KG1 (cell line): ENCODE measurements around the gene CRYM.

Source experiments
- DNase-seq: peaks from one replicate; lab custom pipeline; 2025; lab: John Stamatoyannopoulos, UW

The CRYM gene

DNA sequence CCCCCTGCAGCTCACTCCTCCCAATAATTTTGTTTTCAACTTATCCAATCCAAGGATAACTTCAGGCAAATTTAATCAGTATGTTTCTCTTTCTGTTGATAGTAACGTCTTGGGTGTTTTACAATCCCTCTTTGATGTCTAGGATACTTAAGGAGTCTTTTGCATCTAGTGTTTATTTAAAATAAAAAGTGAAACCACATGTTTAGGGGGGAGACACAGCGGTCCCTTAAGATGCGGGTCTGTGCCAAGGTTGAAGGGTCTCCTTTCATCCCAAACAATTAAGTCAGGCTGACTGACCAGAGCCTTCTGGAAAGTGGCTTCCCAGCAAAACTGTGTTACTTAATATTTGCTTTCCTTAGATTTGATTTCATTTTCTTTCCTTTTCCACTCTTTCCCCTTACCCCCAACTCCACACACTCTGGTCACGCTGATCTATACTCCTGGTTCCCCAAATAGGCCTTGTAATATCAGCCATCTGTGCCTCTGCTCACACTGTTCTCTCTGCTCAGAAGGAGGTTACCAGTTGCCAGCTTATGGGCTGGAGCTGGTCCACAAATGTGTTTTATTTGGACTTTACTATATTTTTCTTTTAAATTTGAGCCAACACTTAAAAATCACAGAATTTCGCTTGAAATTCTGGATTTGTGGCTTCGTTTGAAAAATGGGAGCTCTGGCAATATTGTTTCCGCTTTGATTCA is 33.4 kb downstream of the CRYM start:
- no peak for DNase-seq

GRCh38 chr16:21242756-21243155 is 35.3 kb downstream of the CRYM start:
- no peak for DNase-seq

DNA sequence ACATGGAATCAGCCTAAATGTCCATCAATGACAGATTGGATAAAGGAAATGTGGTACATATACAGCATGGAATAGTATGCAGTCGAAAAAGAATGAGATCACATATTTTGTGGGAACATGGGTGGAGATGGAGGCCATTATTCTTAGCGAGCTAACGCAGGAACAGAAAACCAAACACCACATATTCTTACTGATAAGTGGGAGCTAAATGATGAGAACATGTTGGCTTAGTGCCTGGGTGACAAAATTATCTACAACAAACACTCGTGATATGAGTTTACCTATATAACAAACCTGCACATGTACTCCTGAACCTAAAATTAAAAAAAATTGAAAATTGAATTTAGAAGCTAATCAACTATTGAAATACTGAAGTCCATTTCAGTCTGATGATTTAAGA is 38.4 kb downstream of the CRYM start:
- no peak for DNase-seq

- DNase-seq: no peak
These were observed 41.3 kb downstream of the CRYM start for GRCh38 chr16:21236831-21237230.

- no peak for DNase-seq
These were observed 42.9 kb downstream of the CRYM start for GRCh38 chr16:21235199-21235585.

DNA sequence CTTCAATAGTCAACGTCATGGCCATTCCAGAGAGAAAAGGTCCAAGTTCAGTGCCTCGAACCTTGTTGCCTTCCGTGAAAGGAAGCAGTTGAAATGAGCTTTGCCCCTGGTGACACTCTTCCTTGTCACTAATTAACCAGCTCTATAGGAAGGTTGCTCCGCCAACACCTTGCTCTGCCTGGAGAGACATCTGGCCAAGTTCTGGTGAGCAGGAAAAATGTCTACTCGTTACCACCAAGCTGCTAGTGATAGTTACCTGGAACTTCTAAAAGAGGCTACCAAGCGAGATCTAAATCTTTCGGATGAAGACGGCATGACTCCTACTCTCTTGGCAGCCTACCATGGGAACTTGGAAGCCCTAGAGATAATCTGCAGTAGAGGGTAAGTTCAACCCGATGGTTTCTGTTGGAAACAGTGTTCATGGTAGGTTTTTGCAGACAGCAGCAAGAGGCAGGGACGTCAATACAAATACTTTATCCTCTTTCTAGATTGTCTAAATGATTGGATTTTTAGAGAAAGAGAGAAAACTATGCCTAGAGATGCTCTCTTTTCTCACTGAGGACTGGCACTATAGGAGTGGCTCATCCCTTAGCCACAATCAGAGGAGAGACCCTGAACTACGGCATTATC is 44.5 kb downstream of the CRYM start, which contains the start of gene ANKS4B:
TSS of gene ANKS4B (plus strand) at position 179 of the 630 bp plus-strand sequence. CDS start at position 218, 39 bp downstream.
- DNase-seq: no peak

DNA sequence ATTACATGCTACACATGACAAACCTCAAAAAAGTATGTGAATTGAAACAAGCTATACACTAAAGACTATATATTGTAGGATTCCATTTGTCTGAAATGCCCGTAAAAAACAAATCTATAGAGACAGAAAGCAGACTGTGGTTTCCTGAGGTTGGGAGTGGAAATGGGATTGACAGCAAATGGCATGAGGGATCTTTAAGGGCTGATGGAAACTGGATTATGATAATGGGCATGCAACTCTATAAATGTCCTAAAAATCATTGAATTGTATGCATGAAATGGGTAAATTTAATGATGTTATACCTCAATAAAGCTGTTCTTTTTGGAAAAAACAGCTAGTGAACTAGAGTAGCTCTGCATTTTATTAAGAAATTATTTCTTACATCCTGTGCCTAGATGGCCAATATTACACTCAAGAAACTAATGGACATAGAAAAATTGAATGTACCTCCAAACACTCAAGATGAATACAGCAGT is 45.0 kb downstream of the CRYM start:
- DNase-seq: no peak

DNA sequence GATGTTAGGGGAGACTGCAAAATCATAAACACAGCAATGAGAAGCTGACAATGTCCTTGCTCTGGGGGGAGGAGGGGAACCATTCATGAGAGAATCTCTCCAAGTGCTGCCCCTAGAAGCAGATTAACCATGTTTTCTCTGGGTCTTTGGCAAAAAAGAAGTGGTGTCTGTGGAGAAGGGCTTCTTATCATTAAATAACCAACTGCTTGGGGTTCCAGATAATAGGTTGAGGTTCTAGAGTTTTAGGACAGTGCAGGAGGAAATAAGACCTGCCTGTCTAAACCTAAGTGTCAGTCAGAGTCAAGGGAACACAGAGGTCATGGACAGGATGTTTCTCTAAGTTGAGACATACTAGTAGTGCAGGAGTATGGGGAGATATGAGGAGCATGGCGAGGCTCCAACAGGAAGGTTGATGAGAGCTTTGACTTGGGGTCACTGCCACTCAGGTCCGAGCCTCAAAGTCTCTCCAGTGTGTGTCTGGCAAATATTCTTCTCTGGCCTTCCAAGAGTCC is 49.7 kb downstream of the CRYM start:
- DNase-seq: no peak

DNA sequence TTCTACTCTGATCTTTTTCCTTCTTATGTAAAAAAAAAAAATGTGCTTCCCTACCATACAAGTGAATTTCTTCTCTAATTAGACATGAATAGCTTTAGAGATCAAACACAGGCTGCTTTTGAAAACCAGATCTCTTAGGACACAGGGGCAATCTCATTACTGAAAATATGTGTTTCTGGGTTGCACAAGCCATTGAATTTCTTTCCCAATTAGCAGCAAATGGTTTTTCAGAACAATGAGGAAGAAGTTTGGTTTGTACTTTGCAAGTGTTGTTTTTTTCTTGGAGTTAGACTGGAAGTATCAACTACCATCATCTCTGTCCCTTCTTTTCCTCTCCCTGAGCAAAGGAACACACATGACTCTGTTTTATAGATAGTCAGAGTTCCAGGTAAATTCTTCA is 50.2 kb downstream of the CRYM start:
- DNase-seq: no peak

DNA sequence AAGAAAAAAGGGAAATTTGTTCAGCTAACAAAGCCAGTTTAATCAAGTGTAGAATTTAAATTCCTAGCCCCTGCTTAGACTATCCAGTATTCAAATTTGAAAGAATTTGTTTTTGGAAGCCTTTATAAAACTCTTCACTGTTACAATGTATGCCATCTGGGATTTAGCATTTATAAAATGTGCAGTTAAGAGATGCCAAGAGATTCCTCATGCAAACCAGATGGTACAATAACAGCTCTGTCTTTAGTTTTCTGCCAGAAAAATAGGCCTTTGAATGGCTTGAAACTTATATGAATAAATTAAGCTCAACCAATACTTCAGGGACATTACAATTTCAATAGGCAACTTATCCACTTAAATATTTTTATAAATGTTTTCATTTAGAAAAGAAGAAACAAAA is 51.3 kb downstream of the CRYM start:
- DNase-seq: no peak

- DNase-seq: no peak
These were observed 53.3 kb downstream of the CRYM start for GRCh38 chr16:21224800-21225199.

DNA sequence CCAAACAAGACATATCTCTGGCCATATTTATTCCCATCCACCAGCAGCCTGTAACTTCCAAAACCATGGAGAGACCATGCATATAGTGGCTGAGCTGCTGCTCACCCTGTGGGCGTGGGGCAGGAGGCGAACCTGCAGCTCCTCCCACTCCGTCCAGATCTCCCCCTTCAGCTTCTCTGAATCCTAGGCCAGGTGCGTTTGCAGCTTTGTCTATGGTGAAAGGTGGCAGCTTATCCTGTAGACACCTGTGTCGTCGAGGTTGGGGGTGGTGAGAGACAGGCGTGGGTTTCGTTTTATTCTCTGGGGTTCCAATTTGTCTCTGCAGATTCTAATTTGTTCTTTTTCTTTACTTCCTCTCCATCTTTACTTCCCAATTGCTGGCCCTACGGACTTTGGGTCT is 54.3 kb downstream of the CRYM start:
- no peak for DNase-seq

- no peak for DNase-seq
These were observed 55.4 kb downstream of the CRYM start for GRCh38 chr16:21222495-21223337.

- DNase-seq: no peak
These were observed 58.5 kb downstream of the CRYM start for GRCh38 chr16:21219551-21219950.

- no peak for DNase-seq
These were observed 59.9 kb downstream of the CRYM start for GRCh38 chr16:21218153-21218552.

DNA sequence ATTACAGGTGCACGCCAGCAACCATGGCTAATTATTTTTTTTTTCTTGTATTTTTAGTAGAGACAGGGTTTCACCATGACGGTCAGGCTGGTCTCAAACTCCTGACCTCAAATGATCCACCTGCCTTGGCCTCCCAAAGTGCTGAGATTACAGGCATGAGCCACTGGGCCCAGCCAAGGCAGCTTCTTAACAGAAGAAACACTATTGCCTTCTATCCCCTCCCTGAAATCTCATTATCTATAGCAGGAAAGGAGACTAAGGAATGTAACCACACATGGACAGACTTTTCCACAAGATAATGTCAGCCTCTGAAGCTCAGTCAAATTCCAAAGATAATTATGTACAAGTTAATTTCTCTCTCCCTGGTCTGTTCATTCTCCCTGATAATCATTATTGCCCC is 61.0 kb downstream of the CRYM start:
- no peak for DNase-seq

- no peak for DNase-seq
These were observed 64.0 kb downstream of the CRYM start for GRCh38 chr16:21214086-21214485.

GRCh38 chr16:21211486-21211885 is 66.6 kb downstream of the CRYM start, which contains the start of gene ZP2:
Gene ZP2 (minus strand): TSS chr16:21211574. CDS start chr16:21211547, 27 bp downstream.
- no peak for DNase-seq
